HEK293 (cell line): ENCODE results near the gene ESPNL.
A peak's percentile ranks its signal among the peaks of the same experiment; 100 is the strongest.

Experiments
- KLF16 ChIP-seq: fragments of 450-650 bp; formaldehyde crosslinking; IDR thresholded peaks from 2 replicates; pipeline ENCODE4 v1.5.1; 2017; ENCODE audit warnings: missing biosample characterization, missing genetic modification characterization
- MEIS1 ChIP-seq: sonication (generic); formaldehyde crosslinking; IDR thresholded peaks from 2 replicates; pipeline ENCODE4 v1.8.1; 2022; ENCODE audit warnings: missing genetic modification reagents, mild to moderate bottlenecking, borderline replicate concordance
- SALL2 ChIP-seq: fragments of 450-650 bp; formaldehyde crosslinking; IDR thresholded peaks from 2 replicates; pipeline ENCODE4 v1.5.0; 2017; ENCODE audit warnings: missing biosample characterization, mild to moderate bottlenecking, missing genetic modification characterization, borderline replicate concordance
- SCRT1 ChIP-seq: fragments of 450-650 bp; formaldehyde crosslinking; IDR thresholded peaks from 2 replicates; pipeline ENCODE4 v1.5.1; 2016; ENCODE audit warnings: missing biosample characterization, missing genetic modification characterization, borderline replicate concordance
- ZBTB1 ChIP-seq: fragments of 450-650 bp; formaldehyde crosslinking; IDR thresholded peaks from 2 replicates; pipeline ENCODE4 v1.5.1; 2016; ENCODE audit warnings: missing biosample characterization, missing genetic modification characterization
- ZBTB17 ChIP-seq: fragments of 450-650 bp; formaldehyde crosslinking; IDR thresholded peaks from 2 replicates; pipeline ENCODE4 v1.5.1; 2016; ENCODE audit warnings: missing biosample characterization, missing genetic modification characterization
- ZFHX2 ChIP-seq: fragments of 450-650 bp; formaldehyde crosslinking; conservative IDR thresholded peaks from 2 replicates; pipeline ENCODE4 v1.5.1; 2016; ENCODE audit warnings: missing biosample characterization, missing genetic modification characterization
- ZNF155 ChIP-seq: fragments of 450-650 bp; formaldehyde crosslinking; IDR thresholded peaks from 2 replicates; pipeline ENCODE4 v1.5.1; 2016; ENCODE audit warnings: missing biosample characterization, missing genetic modification characterization
- ZNF16 ChIP-seq: fragments of 450-650 bp; formaldehyde crosslinking; IDR thresholded peaks from 2 replicates; pipeline ENCODE4 v1.5.1; 2016; ENCODE audit warnings: low read depth, missing biosample characterization, missing genetic modification characterization
- ZNF184 ChIP-seq: fragments of 450-650 bp; IDR thresholded peaks from 2 replicates; pipeline ENCODE4 v1.5.1; 2018; ENCODE audit warnings: missing biosample characterization, mild to moderate bottlenecking, missing genetic modification characterization
- ZNF19 ChIP-seq: fragments of 450-650 bp; formaldehyde crosslinking; IDR thresholded peaks from 2 replicates; pipeline ENCODE4; 2016; ENCODE audit warnings: missing biosample characterization, missing genetic modification characterization, low read depth
- ZNF266 ChIP-seq: fragments of 450-650 bp; formaldehyde crosslinking; IDR thresholded peaks from 2 replicates; pipeline ENCODE4 v1.5.1; 2016; ENCODE audit warnings: missing biosample characterization, missing genetic modification characterization, low read depth
- ZNF292 ChIP-seq: fragments of 450-650 bp; formaldehyde crosslinking; IDR thresholded peaks from 2 replicates; pipeline ENCODE4 v1.5.1; 2016; ENCODE audit warnings: low read depth, missing biosample characterization, missing genetic modification characterization, borderline replicate concordance
- ZNF529 ChIP-seq: fragments of 450-650 bp; formaldehyde crosslinking; IDR thresholded peaks from 2 replicates; pipeline ENCODE4 v1.5.1; 2017; ENCODE audit warnings: missing genetic modification characterization, missing biosample characterization; ENCODE audit not compliant: insufficient replicate concordance
- ZNF596 ChIP-seq: fragments of 450-650 bp; IDR thresholded peaks from 2 replicates; pipeline ENCODE4 v1.5.0; 2018; ENCODE audit warnings: missing biosample characterization, mild to moderate bottlenecking, missing genetic modification characterization, moderate library complexity
- ZNF654 ChIP-seq: fragments of 450-650 bp; formaldehyde crosslinking; IDR thresholded peaks from 2 replicates; pipeline ENCODE4 v1.5.1; 2016; ENCODE audit warnings: low read depth, missing biosample characterization, missing genetic modification characterization
- ZNF660 ChIP-seq: fragments of 450-650 bp; IDR thresholded peaks from 2 replicates; pipeline ENCODE4 v1.5.1; 2018; ENCODE audit warnings: missing biosample characterization, mild to moderate bottlenecking, missing genetic modification characterization
- ZNF76 ChIP-seq: fragments of 450-650 bp; formaldehyde crosslinking; IDR thresholded peaks from 2 replicates; pipeline ENCODE4; 2016; ENCODE audit warnings: low read depth, missing biosample characterization, missing genetic modification characterization, borderline replicate concordance
- ZNF785 ChIP-seq: fragments of 450-650 bp; formaldehyde crosslinking; IDR thresholded peaks from 2 replicates; pipeline ENCODE4 v1.5.1; 2016; ENCODE audit warnings: missing biosample characterization, missing genetic modification characterization
- ZNF843 ChIP-seq: fragments of 450-650 bp; formaldehyde crosslinking; IDR thresholded peaks from 2 replicates; pipeline ENCODE4 v1.5.1; 2016; ENCODE audit warnings: missing biosample characterization, missing genetic modification characterization
- ZSCAN23 ChIP-seq: fragments of 450-650 bp; formaldehyde crosslinking; IDR thresholded peaks from 2 replicates; pipeline ENCODE4 v1.5.1; 2016; ENCODE audit warnings: missing biosample characterization, missing genetic modification characterization
- TF ChIP-seq, protein P1 (sequence below): fragments of 450-650 bp; formaldehyde crosslinking; IDR thresholded peaks from 2 replicates; pipeline ENCODE4 v1.5.1; 2016; ENCODE audit warnings: missing biosample characterization, missing genetic modification characterization
- TF ChIP-seq, protein P2 (sequence below): fragments of 450-650 bp; formaldehyde crosslinking; IDR thresholded peaks from 2 replicates; pipeline ENCODE4 v1.5.1; 2016; ENCODE audit warnings: missing biosample characterization, missing genetic modification characterization
- TF ChIP-seq, protein P3 (sequence below): fragments of 450-650 bp; formaldehyde crosslinking; IDR thresholded peaks from 2 replicates; pipeline ENCODE4 v1.5.1; 2017; ENCODE audit warnings: missing biosample characterization, mild to moderate bottlenecking, missing genetic modification characterization, moderate library complexity
- TF ChIP-seq, protein P4 (sequence below): fragments of 450-650 bp; formaldehyde crosslinking; IDR thresholded peaks from 2 replicates; pipeline ENCODE4 v1.5.1; 2016; ENCODE audit warnings: missing biosample characterization, missing genetic modification characterization
- TF ChIP-seq, protein P5 (sequence below): fragments of 450-650 bp; formaldehyde crosslinking; IDR thresholded peaks from 2 replicates; pipeline ENCODE4 v1.5.1; 2016; ENCODE audit warnings: missing biosample characterization, missing genetic modification characterization
- TF ChIP-seq, protein P6 (sequence below): fragments of 450-650 bp; formaldehyde crosslinking; IDR thresholded peaks from 2 replicates; pipeline ENCODE4 v1.5.1; 2016; ENCODE audit warnings: missing biosample characterization, missing genetic modification characterization, low read depth

ESPNL gene

DNA sequence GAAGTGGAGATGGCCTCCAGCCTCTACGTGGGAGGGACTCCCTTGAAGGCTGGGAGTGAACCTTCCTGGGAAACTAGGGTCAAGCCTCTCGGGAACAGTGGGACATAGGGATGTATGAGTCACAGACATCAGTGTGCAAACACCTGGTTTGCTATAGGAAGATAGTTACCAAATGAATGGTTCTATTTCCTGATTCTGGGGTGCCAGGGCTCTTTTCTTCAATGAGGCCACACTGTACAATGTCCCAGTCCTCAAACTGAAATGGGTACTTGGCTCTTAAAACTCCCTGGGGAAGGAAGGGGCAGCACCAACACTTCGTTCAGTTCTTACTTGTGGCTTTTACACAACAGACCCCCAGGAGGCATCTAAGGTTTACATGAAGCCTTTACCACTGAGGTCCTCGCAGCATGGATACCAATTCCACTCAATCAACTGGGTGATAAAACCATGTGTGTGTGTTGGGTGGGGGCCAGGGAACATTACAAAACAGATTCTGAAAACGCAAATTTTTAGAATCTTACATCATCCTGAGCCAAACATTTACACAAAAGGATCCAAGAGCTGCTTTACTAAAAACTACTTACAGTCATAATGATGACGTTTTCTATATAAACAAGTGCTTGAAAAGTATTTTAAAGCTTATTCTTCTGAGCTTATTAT is 69.0 kb downstream of the ESPNL start (continued):
- TF ChIP-seq ZNF596 (tag by site-specific recombination): no peak
- TF ChIP-seq ZNF529 (tag by site-specific recombination): no peak
- TF ChIP-seq ZNF660 (tag by site-specific recombination): peak; percentile 11; the same call in 1 of the 2 replicates
- no peak for TF ChIP-seq ZNF16 (tag by site-specific recombination)
- no peak for TF ChIP-seq SALL2 (tag by site-specific recombination)
- TF ChIP-seq ZNF76 (tag by site-specific recombination): no peak
- no peak for TF ChIP-seq ZNF155 (tag by site-specific recombination)
- no peak for TF ChIP-seq KLF16 (tag by site-specific recombination)
- TF ChIP-seq ZNF843 (tag by site-specific recombination): peak; percentile 75
- TF ChIP-seq, protein P1, sequence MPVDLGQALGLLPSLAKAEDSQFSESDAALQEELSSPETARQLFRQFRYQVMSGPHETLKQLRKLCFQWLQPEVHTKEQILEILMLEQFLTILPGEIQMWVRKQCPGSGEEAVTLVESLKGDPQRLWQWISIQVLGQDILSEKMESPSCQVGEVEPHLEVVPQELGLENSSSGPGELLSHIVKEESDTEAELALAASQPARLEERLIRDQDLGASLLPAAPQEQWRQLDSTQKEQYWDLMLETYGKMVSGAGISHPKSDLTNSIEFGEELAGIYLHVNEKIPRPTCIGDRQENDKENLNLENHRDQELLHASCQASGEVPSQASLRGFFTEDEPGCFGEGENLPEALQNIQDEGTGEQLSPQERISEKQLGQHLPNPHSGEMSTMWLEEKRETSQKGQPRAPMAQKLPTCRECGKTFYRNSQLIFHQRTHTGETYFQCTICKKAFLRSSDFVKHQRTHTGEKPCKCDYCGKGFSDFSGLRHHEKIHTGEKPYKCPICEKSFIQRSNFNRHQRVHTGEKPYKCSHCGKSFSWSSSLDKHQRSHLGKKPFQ (tag by site-specific recombination): no peak
- TF ChIP-seq ZNF19 (tag by site-specific recombination): no peak
- TF ChIP-seq ZFHX2: peak; percentile 33; the same call in 1 of the 2 replicates
- TF ChIP-seq, protein P2, sequence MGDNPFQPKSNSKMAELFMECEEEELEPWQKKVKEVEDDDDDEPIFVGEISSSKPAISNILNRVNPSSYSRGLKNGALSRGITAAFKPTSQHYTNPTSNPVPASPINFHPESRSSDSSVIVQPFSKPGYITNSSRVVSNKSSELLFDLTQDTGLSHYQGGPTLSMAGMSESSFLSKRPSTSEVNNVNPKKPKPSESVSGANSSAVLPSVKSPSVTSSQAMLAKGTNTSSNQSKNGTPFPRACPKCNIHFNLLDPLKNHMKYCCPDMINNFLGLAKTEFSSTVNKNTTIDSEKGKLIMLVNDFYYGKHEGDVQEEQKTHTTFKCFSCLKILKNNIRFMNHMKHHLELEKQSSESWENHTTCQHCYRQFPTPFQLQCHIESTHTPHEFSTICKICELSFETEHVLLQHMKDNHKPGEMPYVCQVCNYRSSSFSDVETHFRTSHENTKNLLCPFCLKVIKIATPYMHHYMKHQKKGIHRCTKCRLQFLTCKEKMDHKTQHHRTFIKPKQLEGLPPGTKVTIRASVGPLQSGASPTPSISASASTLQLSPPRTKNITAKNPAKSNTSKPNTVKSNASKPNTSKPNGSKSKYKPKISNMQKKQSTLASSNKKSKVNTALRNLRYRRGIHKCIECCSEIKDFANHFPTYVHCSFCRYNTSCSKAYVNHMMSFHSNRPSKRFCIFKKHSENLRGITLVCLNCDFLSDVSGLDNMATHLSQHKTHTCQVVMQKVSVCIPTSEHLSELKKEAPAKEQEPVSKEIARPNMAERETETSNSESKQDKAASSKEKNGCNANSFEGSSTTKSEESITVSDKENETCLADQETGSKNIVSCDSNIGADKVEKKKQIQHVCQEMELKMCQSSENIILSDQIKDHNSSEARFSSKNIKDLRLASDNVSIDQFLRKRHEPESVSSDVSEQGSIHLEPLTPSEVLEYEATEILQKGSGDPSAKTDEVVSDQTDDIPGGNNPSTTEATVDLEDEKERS (tag by site-specific recombination): no peak
- no peak for TF ChIP-seq ZSCAN23 (tag by site-specific recombination)
- TF ChIP-seq, protein P3, sequence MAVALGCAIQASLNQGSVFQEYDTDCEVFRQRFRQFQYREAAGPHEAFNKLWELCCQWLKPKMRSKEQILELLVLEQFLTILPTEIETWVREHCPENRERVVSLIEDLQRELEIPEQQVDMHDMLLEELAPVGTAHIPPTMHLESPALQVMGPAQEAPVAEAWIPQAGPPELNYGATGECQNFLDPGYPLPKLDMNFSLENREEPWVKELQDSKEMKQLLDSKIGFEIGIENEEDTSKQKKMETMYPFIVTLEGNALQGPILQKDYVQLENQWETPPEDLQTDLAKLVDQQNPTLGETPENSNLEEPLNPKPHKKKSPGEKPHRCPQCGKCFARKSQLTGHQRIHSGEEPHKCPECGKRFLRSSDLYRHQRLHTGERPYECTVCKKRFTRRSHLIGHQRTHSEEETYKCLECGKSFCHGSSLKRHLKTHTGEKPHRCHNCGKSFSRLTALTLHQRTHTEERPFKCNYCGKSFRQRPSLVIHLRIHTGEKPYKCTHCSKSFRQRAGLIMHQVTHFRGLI: no peak
- no peak for TF ChIP-seq ZBTB1 (tag by site-specific recombination)
- no peak for TF ChIP-seq ZNF184 (tag by site-specific recombination)
- no peak for TF ChIP-seq SCRT1 (tag by site-specific recombination)
- no peak for TF ChIP-seq ZNF292
- no peak for TF ChIP-seq ZNF785 (tag by site-specific recombination)
- TF ChIP-seq, protein P4, sequence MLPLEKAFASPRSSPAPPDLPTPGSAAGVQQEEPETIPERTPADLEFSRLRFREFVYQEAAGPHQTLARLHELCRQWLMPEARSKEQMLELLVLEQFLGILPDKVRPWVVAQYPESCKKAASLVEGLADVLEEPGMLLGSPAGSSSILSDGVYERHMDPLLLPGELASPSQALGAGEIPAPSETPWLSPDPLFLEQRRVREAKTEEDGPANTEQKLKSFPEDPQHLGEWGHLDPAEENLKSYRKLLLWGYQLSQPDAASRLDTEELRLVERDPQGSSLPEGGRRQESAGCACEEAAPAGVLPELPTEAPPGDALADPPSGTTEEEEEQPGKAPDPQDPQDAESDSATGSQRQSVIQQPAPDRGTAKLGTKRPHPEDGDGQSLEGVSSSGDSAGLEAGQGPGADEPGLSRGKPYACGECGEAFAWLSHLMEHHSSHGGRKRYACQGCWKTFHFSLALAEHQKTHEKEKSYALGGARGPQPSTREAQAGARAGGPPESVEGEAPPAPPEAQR (tag by site-specific recombination): no peak
- TF ChIP-seq ZNF266 (tag by site-specific recombination): no peak
- no peak for TF ChIP-seq MEIS1
- no peak for TF ChIP-seq ZBTB17 (tag by site-specific recombination)
- TF ChIP-seq, protein P5, sequence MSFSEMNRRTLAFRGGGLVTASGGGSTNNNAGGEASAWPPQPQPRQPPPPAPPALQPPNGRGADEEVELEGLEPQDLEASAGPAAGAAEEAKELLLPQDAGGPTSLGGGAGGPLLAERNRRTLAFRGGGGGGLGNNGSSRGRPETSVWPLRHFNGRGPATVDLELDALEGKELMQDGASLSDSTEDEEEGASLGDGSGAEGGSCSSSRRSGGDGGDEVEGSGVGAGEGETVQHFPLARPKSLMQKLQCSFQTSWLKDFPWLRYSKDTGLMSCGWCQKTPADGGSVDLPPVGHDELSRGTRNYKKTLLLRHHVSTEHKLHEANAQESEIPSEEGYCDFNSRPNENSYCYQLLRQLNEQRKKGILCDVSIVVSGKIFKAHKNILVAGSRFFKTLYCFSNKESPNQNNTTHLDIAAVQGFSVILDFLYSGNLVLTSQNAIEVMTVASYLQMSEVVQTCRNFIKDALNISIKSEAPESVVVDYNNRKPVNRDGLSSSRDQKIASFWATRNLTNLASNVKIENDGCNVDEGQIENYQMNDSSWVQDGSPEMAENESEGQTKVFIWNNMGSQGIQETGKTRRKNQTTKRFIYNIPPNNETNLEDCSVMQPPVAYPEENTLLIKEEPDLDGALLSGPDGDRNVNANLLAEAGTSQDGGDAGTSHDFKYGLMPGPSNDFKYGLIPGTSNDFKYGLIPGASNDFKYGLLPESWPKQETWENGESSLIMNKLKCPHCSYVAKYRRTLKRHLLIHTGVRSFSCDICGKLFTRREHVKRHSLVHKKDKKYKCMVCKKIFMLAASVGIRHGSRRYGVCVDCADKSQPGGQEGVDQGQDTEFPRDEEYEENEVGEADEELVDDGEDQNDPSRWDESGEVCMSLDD (tag by site-specific recombination): no peak
- no peak for TF ChIP-seq ZNF654 (tag by site-specific recombination)
- TF ChIP-seq, protein P6, sequence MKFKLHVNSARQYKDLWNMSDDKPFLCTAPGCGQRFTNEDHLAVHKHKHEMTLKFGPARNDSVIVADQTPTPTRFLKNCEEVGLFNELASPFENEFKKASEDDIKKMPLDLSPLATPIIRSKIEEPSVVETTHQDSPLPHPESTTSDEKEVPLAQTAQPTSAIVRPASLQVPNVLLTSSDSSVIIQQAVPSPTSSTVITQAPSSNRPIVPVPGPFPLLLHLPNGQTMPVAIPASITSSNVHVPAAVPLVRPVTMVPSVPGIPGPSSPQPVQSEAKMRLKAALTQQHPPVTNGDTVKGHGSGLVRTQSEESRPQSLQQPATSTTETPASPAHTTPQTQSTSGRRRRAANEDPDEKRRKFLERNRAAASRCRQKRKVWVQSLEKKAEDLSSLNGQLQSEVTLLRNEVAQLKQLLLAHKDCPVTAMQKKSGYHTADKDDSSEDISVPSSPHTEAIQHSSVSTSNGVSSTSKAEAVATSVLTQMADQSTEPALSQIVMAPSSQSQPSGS (tag by site-specific recombination): peak; percentile 90
